ENCODE data around the gene PIP5KL1. TPM values are rescaled to one million over a fixed set of nuclear protein-coding genes. Genes with fewer than 3 reads are reported as not detected.
A peak's percentile ranks its signal among the peaks of the same experiment; 100 is the strongest.

PIP5KL1 gene
- total and polyA plus RNA-seq, 2 experiments from 2014 or later, result 13.4 to 19.5 TPM

- H4K20me1 ChIP-seq (replicated peaks; ENCODE audit: insufficient read depth), result peaks cover 34% of the 10 kb centered on the region
- Mint-ChIP-seq H3K4me3 (no peak overlapping the region), H3K4me1 (peaks cover 69% of the 10 kb centered on the region), H3K27me3 (ENCODE audit: insufficient read depth, low read depth, poor library complexity) (peaks cover 22% of the 10 kb centered on the region), H3K27ac (no peak overlapping the region), H3K36me3 (ENCODE audit: low read depth) (peaks cover 4% of the 10 kb centered on the region; the same call in 2 of the 3 replicates), H3K9me3 (no peaks in the 10 kb centered on the region)
- H3K27me3 ChIP-seq (ENCODE audit: insufficient read depth), result no peaks in the 10 kb centered on the region
- no peak overlapping the region for H3K4me3 ChIP-seq
- no peak overlapping the region for H3K4me2 ChIP-seq
- peaks cover 48% of the 10 kb centered on the region for H3K4me1 ChIP-seq (ENCODE audit: insufficient read depth)
- H3K79me2 ChIP-seq (replicated peaks; ENCODE audit: insufficient read depth), result peaks cover 87% of the 10 kb centered on the region
- ATAC-seq (no peak), DNase-seq (ENCODE audit: low spot score) (no peak)
- no peak overlapping the region for H2AFZ ChIP-seq
- H3F3A ChIP-seq (replicated peaks; ENCODE audit: low read depth), result peaks cover 10% of the 10 kb centered on the region
- 0 out of 2 replicates have a peak overlapping the region, but pooled peaks have one; percentile 32 for H3K27ac ChIP-seq (ENCODE audit: low read depth)
- H3K36me3 ChIP-seq (ENCODE audit: insufficient read depth), result no peaks in the 10 kb centered on the region
- no peaks in the 10 kb centered on the region for H3K9me2 ChIP-seq (ENCODE audit: insufficient read depth)
- TF ChIP-seq CTCF (conservative IDR thresholded peaks at IDR 0.05; ENCODE audit: low read depth in 2 of 2) (no peak), ZNF331 (CRISPR knock-in tag; IDR thresholded peaks at IDR 0.05; ENCODE audit: low read depth) (no peak), POLR2AphosphoS5 (IDR thresholded peaks at IDR 0.05; ENCODE audit: low read depth) (no peak), CREB1 (CRISPR knock-in tag; IDR thresholded peaks at IDR 0.05; ENCODE audit: low read depth) (no peak), ETS1 (IDR thresholded peaks at IDR 0.05) (no peak), ZNF114 (CRISPR knock-in tag; IDR thresholded peaks at IDR 0.05) (no peak), ZNF462 (CRISPR knock-in tag; IDR thresholded peaks at IDR 0.05) (no peak)
Observed at GRCh38 chr9:127976498-127976897, 45.9 kb upstream of the PIP5KL1 start.
